SK-N-SH treated with all-trans-retinoic acid at 6 μM for 48 hours (cell line): Measurements from ENCODE around the gene NBEA.

Source experiments
- ARNTL ChIP-seq: fragments of 450-650 bp; formaldehyde crosslinking; IDR thresholded peaks from 2 replicates; pipeline ENCODE4 v1.5.0; 2020; ENCODE audit warnings: low read depth, mild to moderate bottlenecking, moderate library complexity, borderline replicate concordance
- GLIS3 ChIP-seq: fragments of 250-450 bp; sonication (Bioruptor Pico); IDR thresholded peaks from 2 replicates; pipeline ENCODE4 v1.5.0; 2020; ENCODE audit warnings: mild to moderate bottlenecking, moderate library complexity
- PATZ1 ChIP-seq: fragments of 250-450 bp; sonication (Bioruptor Pico); IDR thresholded peaks from 2 replicates; pipeline ENCODE4 v1.8.0; 2020; ENCODE audit warnings: mild to moderate bottlenecking, moderate library complexity, borderline replicate concordance
- RARB ChIP-seq: fragments of 250-450 bp; sonication (Bioruptor Pico); IDR thresholded peaks from 2 replicates; pipeline ENCODE4 v1.8.0; 2021; ENCODE audit warnings: mild to moderate bottlenecking, moderate library complexity
- TSHZ2 ChIP-seq: fragments of 250-450 bp; sonication (Bioruptor Pico); IDR thresholded peaks from 2 replicates; pipeline ENCODE4 v1.5.0; 2020; ENCODE audit warnings: mild to moderate bottlenecking, moderate library complexity
- ZC3H10 ChIP-seq: fragments of 250-450 bp; sonication (Bioruptor Pico); IDR thresholded peaks from 2 replicates; pipeline ENCODE4 v1.5.1; 2021; ENCODE audit warnings: mild to moderate bottlenecking, moderate library complexity

DNA sequence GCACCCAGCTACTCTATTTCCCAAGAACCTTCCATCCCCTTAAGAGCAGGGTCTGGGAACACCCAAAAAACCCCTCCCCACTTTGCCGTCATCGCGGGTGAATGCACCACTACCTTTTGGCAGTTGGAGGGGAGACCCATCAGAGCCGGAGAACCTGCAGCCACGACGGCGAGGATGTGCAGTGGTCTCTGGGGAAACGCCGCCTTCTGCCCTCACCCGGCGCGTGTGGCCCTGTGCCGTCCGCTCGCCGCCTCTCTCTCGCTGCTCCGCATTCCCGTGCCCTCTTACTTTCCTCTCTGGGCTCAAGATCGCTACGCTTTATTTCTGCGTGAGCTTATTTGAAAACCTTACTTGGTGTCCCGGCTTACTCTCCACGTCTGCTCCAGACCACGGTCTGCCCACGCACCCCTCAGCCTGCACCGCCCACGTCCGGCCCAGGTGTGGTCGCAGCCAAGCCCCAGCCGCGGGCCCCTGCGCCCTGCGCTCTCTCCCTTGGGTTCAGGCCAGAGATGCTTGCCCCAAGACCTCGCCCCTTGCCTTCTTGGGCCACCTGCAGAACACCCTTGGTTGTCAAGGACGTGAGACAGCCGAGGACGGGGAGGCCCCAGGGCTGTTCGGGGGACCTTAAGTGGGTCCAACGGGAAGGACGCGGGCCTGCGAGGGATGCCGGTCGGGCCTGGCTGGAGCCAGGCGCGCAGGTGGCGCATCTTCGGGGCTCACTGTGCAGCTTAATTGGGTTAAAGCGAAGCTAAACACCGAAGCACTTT, 536.4 kb downstream of the NBEA start:
- TF ChIP-seq PATZ1 (CRISPR knock-in tag) (no peak), ARNTL (CRISPR knock-in tag) (no peak), GLIS3 (CRISPR knock-in tag) (no peak), TSHZ2 (CRISPR knock-in tag) (no peak), RARB (no peak), ZC3H10 (CRISPR knock-in tag) (no peak)
